ENCODE results near the gene KCNK18. TPM values are rescaled to one million over a fixed set of nuclear protein-coding genes. Genes with fewer than 3 reads are reported as not detected.
A peak's percentile ranks its signal among the peaks of the same experiment; 100 is the strongest.

Gene KCNK18
- polyA plus RNA-seq, 1 experiment, result not detected

GRCh38 chr10:117174439-117175214 lies 22.7 kb upstream of the KCNK18 start:
- Histone ChIP-seq H3K4me3 (ENCODE audit: low read depth, low read length) (peak overlapping the region; percentile 41), H3K36me3 (ENCODE audit: control insufficient read depth, insufficient read depth, low read length) (no peaks in the 10 kb centered on the region), H3K27me3 (ENCODE audit: control insufficient read depth, insufficient read depth, low read length) (peaks cover 7% of the 10 kb centered on the region)
- peak; percentile 89 for TF ChIP-seq CTCF (IDR thresholded peaks at IDR 0.05; ENCODE audit: insufficient read depth, low read depth, low read length)
- CTCF ChIA-PET, result interaction anchor here (0.5 to 26.5 kb wide), 33 partner anchors 8 to 1645 kb away, joined by 3 to 736 read pairs (median 5); partner anchors contain the start of genes ENO4 and KCNK18
- POLR2A ChIA-PET, result no interaction called here
- DNase-seq (ENCODE audit: low read depth), result no peak

GRCh38 chr10:117175215-117175900 lies 21.9 kb upstream of the KCNK18 start:
- POLR2A ChIA-PET, result no interaction called here

GRCh38 chr10:117175901-117176534 lies 21.3 kb upstream of the KCNK18 start:
- ChIA-PET CTCF (interaction anchor here (0.5 to 26.5 kb wide), 24 partner anchors 8 to 526 kb away, joined by 3 to 736 read pairs (median 4); partner anchors contain the start of gene KCNK18), POLR2A (no interaction called here)
- Histone ChIP-seq H3K4me3 (ENCODE audit: low read depth, low read length) (no peak overlapping the region), H3K27me3 (ENCODE audit: control insufficient read depth, insufficient read depth, low read length) (peaks cover 3% of the 10 kb centered on the region; the same call in 1 of the 2 replicates), H3K36me3 (ENCODE audit: control insufficient read depth, insufficient read depth, low read length) (no peaks in the 10 kb centered on the region)
- peak; percentile 85 for TF ChIP-seq CTCF (IDR thresholded peaks at IDR 0.05; ENCODE audit: insufficient read depth, low read depth, low read length)
- peak; percentile 15 for DNase-seq (ENCODE audit: low read depth)

More at GRCh38 chr10:117175215-117175900, 21.9 kb upstream of the KCNK18 start:
- Histone ChIP-seq H3K4me3 (ENCODE audit: low read depth, low read length) (peak overlapping the region; percentile 41), H3K36me3 (ENCODE audit: control insufficient read depth, insufficient read depth, low read length) (no peaks in the 10 kb centered on the region), H3K27me3 (ENCODE audit: control insufficient read depth, insufficient read depth, low read length) (peaks cover 3% of the 10 kb centered on the region; the same call in 1 of the 2 replicates)
- no peak for DNase-seq (ENCODE audit: low read depth)
- CTCF ChIA-PET, result interaction anchor here (0.5 to 26.5 kb wide), 31 partner anchors 9 to 526 kb away, joined by 3 to 736 read pairs (median 5); partner anchors contain the start of gene KCNK18
- no peak for TF ChIP-seq CTCF (IDR thresholded peaks at IDR 0.05; ENCODE audit: insufficient read depth, low read depth, low read length)

- peaks cover 2% of the 10 kb centered on the region; the same call in 1 of the 2 replicates for H3K27me3 ChIP-seq (ENCODE audit: control insufficient read depth, insufficient read depth, low read length)
- TF ChIP-seq CTCF (IDR thresholded peaks at IDR 0.05; ENCODE audit: insufficient read depth, low read depth, low read length), result no peak
- no peak overlapping the region for H3K4me3 ChIP-seq (ENCODE audit: low read depth, low read length)
- H3K36me3 ChIP-seq (ENCODE audit: control insufficient read depth, insufficient read depth, low read length), result no peaks in the 10 kb centered on the region
- POLR2A ChIA-PET, result no interaction called here
- CTCF ChIA-PET, result interaction anchor here (5.2 to 26.5 kb wide), 2 partner anchors 11 to 379 kb away, joined by 36 to 736 read pairs; no protein-coding TSS in a partner anchor
- DNase-seq (ENCODE audit: low read depth), result no peak
These were observed 19.1 kb upstream of the KCNK18 start for GRCh38 chr10:117178190-117178589.

Measured in BJ (cell line).